T-helper 22 cell (primary cell): ENCODE measurements around the gene SSU72.
"Not testable (repeated sequence)": the region's sequence is repeated elsewhere in the genome, so short reads cannot be mapped to it uniquely, and the experiment has no call there.

Experiments
- DNase-seq: peaks from one replicate; pipeline ENCODE4 v3.0.0-alpha.2; 2020; ENCODE audit warnings: low read depth

Gene SSU72

DNA sequence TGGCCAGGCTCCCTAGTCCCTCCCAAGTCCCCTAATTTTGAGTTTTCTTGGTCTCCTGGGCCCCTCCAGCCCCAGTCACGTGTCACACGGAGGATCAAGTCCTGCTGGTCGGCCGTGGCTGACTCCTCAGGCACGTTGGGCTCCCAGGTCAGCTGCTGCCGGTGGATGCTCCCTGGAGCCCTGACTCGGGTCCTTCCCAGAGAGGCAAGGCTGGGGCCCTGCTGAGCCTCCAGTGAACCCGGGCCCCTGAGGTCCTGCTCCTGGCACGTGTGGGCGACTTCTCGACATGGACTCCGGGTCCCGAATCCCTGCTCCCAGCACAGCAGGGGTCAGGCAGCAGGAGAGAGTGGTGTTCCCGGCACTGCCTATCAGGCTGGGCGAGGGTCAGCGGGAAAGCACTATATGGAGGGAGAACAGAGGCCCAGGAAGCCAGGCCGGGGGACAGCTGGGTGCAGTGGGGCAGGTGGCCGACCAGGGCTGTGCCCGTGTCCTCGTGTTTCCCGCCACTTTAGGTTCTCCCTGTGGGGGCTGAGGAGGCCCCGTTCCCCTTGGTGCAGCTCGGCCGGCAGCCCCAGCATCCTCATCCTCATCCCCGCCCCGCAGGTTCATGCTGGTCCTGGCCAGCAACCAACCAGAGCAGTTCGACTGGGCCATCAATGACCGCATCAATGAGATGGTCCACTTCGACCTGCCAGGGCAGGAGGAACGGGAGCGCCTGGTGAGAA, 47.4 kb downstream of the SSU72 start:
- no peak for DNase-seq

- DNase-seq: not testable (repeated sequence)
These were observed 48.2 kb downstream of the SSU72 start for GRCh38 chr1:1526476-1526875.

GRCh38 chr1:1524750-1525383, 49.8 kb downstream of the SSU72 start:
- not testable (repeated sequence) for DNase-seq

DNA sequence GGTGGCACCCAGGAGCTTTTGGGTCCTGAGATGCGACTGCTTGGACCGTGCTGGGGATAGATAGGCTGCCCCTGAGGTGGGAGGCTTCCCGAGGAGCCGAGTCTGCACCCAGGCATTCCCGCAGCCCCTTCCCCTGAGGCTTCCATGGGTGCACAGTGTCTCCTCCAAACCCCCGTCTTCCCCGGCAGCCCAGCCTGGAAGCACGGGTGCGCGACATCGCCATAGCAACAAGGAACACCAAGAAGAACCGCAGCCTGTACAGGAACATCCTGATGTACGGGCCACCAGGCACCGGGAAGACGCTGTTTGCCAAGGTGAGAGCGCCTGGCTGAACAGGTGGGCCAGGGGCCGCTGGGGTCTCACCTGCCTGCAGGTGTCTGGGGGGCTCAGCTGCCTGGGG, 51.0 kb downstream of the SSU72 start:
- DNase-seq: not testable (repeated sequence)

DNA sequence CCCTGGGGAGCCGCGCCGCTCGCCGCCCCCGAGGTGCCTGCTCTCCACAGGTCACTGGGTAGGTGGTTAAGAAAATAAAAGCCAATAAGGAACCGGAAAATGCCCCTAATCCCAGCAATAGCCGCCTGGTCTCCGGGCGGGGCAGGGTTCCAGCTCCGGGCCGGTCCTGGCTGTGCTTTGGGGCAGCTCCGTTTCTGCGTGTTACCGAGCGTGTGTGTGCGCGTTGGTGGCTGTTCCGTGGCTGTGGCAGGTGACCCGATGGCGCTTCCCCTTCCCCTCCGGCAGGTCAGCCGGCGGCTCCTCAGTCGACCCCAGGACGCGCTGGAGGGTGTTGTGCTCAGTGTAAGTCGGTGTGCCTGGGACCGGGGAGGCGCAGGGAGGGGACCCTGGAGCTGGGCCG, 51.4 kb downstream of the SSU72 start:
- not testable (repeated sequence) for DNase-seq

DNA sequence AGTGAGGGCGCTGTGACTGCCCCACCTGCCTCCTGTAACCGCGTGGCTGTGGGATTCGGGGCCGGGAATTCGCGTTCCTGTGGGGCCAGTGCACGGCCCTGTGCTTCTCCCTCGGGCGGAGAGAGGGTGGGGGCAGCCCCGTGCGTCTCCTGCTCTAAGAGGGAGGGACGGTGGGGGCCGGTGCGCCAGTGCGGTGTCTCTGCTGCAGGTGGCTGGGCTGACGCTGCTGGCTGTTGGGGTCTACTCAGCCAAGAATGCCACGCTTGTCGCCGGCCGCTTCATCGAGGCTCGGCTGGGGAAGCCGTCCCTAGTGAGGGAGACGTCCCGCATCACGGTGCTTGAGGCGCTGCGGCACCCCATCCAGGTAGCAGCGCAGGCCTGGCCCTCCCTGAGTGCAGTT, 52.1 kb downstream of the SSU72 start:
- not testable (repeated sequence) for DNase-seq

DNA sequence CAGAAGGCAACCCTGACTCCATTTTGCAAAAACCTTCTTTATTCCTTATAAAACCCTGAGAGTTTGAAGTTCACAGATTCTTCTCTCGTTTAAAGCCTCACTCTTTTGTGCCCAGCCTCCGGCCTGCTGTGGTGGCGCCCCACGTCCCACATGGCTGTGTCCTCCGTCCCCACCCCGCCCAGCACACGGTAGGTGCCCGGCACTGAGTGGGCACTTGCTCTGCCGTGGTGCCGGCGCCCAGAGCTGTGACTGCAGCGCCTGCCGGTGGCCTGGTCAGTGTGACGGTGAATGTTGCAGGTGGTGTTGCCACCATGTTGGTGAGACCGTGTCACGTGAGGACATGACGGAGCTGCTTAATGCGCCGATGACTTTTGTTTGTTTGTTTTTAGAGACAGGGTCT, 53.3 kb downstream of the SSU72 start:
- no peak for DNase-seq

DNA sequence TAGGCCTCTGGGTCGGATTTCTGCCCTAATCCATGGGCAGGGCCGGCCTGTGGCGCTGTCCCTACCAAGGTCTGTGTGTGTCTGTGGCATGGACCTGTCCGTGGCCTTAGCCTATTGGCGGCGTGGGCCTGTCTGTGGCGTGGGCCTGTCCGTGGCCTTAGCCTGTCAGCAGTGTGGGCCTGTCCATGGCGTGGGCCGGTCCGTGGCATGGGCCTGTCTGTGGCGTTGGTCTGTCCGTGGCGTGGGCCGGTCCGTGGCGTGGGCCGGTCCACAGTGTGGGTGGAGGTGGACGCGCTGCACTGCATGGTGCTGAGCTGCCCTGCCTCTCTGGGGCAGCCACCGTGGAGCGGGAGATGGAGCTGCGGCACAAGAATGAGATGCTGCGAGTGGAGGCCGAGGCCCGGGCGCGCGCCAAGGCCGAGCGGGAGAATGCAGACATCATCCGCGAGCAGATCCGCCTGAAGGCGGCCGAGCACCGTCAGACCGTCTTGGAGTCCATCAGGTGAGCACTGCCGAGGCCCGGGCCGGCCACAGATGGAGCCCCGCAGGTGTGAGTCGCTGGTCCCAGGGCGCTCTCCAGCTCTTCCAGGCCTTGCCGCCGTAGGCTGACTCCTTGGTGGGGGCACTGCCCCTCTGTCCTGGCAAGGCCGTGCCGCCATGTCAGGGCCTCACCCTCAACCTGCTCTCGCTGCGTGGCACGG, 54.7 kb downstream of the SSU72 start:
- not testable (repeated sequence) for DNase-seq

GRCh38 chr1:1518621-1519007, 56.0 kb downstream of the SSU72 start:
- not testable (repeated sequence) for DNase-seq

DNA sequence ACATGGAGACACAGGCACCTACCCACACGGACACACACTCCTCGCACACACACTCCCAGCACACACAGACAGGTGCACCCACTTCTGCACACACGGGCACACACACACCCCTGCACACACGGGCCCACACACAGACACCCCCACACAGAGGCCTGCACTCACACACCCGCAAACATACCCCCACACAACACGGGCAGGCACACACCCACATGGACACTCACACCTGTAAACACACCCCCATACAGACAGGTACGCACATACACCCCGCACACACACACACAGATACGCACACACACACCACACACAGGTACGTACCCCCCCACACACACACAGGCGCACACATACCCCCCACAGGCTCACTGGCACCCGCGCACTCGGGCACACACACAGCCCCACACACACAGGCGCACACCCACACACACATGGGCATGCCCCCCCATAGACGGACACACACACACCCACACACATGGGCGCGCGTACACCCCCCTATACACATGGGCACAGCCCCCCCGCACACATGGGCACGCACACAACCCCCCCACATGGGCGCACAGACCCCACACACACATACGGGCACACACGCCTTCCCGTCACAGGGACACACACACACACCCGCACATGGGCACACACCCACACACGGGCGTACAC, 56.6 kb downstream of the SSU72 start:
- no peak for DNase-seq

- DNase-seq: not testable (repeated sequence)
These were observed 57.7 kb downstream of the SSU72 start for GRCh38 chr1:1516923-1517322.

DNA sequence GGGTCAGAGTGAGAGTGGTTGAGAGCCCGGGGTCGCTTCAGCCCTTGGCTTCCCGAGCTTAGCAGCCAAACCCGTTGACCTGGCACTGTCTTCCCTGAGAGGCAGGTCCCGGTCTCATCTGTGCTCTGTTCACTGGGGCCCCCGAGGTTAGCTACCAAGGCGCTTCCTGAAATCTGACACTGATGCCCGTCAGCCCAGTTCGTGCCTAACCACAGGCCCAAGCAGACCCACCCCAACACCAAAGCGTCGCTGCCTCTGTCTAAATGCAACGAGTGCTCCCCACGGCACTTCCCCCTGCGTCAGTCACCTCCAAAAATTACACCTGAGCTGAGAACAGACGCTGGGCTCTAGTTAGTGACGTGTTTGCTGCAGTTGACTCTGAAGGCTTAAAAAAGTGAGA, 60.3 kb downstream of the SSU72 start:
- not testable (repeated sequence) for DNase-seq

DNA sequence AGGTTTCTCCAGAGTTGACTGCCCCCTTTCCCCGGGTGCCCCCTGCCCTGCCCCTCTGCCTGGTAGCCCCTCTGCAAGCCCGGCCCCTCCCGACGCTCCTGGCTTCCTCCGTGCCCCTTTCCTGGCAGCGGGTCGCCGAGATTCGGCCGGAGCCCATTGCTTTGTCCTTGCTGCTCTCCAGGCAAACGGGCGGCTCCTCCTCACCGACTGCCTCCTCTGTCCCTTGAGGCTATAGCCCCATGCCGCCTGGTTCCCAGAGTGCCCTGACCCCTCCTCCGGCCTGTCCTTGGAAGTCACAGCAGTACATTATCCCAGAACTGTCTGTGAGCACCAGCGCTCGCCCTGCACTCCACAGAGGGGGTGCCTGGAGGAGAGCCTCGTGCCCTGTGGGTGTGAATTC, 61.0 kb downstream of the SSU72 start:
- not testable (repeated sequence) for DNase-seq

DNA sequence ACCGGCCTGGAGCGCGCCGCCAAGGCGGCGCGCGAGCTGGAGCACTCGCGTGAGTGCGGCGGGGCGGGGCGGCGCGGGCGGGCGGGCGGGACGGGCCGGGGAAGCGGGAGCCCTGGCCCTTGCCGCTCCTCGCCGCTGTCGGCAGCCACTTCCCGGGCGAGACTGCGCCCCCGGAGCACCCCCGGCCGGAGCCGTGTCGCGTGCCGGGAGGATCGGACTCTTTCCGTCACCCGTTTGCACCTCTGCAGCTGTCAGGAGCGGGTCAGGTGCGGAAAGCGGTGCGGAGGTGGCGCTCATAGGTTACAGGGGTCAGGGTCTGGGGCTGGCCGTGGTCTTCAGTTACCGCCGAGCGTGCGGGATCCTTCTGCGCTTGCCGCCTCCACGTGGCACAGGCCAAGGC, 62.2 kb downstream of the SSU72 start:
- DNase-seq: peak; percentile 10

DNA sequence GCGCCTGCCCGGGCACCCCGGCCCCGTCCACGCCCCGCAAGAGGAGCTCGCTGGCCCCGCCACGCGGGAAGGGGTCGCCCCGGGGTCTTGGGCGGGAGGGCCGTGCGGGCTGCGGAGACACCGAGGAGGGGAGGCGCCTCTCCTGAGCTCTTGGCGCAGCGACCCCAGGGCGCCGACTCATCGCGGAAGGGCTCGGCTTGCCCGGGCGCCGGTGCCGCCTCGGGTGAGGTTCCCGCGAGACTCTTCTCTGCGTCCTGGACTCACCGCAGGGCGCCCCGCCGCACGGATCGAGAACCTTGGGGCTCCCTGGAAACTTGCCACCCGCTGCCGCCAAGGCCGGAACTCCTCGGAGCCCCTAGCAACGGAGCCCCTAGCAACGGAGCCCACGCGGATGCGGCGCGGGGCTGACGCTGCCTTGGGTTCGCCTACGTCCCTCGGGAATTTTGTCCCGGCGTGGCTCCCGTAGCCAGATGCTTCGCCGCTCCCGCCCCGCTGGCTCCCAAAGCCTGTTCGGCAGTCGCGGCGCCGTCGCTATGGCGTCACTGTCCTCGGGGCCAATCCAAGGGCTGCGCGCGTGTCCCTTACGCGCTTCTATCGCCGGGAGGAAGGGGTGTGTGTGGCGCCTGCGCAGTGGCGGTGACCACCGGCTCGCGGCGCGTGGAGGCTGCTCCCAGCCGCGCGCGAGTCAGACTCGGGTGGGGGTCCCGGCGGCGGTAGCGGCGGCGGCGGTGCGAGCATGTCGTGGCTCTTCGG, 63.0 kb downstream of the SSU72 start, which contains the start of gene ATAD3A:
ATAD3A (plus strand) TSS at position 630 of the 753 bp plus-strand sequence; CDS start at position 737, 107 bp downstream.
- DNase-seq: peak; percentile 94

- DNase-seq: no peak
These were observed 63.6 kb downstream of the SSU72 start for GRCh38 chr1:1510912-1511532.

DNA sequence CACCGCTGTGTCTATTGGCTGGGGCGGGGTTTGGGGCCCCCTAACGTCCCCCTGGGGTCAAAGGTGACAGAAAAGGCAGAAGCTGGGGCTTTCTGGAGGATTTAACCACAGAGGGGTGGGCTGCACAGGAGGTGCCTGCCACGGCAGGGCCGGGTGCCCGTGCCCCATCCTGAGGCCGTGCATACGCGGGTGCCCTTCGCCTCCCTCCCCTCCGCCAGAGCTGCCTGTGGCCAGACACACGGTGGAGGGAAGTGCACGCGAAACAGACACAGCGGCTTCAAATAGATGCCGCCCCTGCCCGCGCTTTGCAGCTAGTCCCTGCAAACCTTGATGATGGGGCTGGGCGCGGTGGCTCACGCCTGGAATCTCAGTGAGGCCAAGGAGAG, 65.2 kb downstream of the SSU72 start:
- not testable (repeated sequence) for DNase-seq

GRCh38 chr1:1508775-1509464, 65.7 kb downstream of the SSU72 start:
- not testable (repeated sequence) for DNase-seq

GRCh38 chr1:1507305-1507704, 67.4 kb downstream of the SSU72 start:
- no peak for DNase-seq

- DNase-seq: not testable (repeated sequence)
These were observed 68.9 kb downstream of the SSU72 start for GRCh38 chr1:1505801-1506200.

DNA sequence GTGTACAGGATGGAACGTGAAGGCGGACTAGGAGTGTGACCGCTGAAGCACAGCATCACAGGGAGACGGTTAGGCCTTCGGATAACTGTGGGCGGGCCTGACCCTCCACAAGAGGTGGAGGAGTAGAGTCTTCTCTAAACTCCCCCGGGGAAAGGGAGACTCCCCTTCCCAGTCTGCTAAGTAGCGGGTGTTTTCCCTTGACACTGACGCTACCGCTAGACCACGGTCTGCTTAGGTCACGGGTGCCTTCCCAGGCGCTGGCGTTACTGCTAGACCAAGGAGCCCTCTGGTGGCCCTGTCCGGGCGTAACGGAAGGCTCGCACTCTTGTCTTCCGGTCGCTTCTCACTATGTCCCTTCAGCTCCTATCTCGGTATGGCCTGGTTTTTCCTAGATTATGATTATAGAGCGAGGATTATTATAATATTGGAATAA, 69.3 kb downstream of the SSU72 start:
- DNase-seq: not testable (repeated sequence)
